GM19467 (cell line): Measurements from ENCODE around the gene RASL10A.
"Not testable (repeated sequence)": the region's sequence is repeated elsewhere in the genome, so short reads cannot be mapped to it uniquely, and the experiment has no call there.

Experiments used
- ATAC-seq: cut with Tn5 transposase; IDR thresholded peaks from one replicate; pipeline ENCODE4 v1.9.1; 2021; ENCODE audit warnings: mild to moderate bottlenecking, moderate library complexity; ENCODE audit not compliant: unreplicated experiment

RASL10A gene

GRCh38 chr22:29315286-29316140 lies at the start of gene RASL10A:
Gene RASL10A (minus strand): TSS chr22:29315697. CDS start chr22:29315246, 451 bp downstream.
- ATAC-seq, result no peak

GRCh38 chr22:29359469-29359868 lies 44.0 kb upstream of the RASL10A start:
- no peak for ATAC-seq

DNA sequence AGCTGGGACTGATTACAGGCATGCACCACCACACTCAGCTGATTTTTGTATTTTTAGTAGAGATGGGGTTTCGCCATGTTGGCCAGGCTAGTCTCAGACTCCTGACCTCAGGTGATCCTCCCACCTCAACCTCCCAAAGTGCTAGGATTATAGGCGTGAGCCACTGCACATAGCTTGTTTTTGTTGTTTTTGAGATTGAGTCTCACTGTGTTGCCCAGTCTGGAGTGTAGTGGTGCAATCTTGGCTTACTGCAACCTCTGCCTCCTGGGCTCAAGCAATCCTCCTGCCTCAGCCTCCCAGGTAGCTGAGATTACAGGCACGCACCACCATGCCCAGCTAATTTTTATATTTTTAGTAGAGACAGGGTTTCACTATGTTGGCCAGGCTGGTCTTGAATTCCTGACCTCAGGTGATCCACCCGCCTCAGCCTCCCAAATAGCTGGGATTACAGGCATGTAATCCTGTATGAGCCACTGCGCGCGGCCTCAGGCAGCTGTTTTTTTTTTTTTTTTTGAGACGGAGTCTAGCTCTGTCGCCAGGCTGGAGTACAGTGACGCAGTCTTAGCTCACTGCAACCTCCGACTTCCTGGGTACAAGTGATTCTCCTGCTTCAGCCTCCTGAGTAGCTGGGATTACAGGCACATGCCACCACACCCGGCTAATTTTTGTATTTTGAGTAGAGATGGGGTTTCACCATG lies 41.8 kb upstream of the RASL10A start:
- not testable (repeated sequence) for ATAC-seq

DNA sequence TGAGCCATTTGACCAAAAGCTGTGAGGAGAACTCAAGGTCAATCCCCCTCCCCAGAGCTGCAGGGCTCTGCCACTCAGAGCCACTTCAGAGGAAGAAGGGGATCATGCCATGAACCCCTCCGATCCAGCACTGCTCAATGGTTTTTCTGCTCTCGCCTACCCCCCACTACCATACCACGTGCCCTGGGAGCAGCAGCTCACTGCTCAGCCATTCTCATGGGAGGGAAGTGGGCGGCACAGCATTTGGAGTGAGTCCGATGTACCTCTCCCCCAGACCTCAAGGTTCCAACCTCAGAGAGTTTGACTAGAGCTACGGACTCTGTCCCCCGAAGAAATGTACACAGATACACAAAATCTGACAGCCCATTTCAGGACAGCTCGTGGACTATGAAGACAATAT lies 38.4 kb upstream of the RASL10A start:
- ATAC-seq, result no peak

DNA sequence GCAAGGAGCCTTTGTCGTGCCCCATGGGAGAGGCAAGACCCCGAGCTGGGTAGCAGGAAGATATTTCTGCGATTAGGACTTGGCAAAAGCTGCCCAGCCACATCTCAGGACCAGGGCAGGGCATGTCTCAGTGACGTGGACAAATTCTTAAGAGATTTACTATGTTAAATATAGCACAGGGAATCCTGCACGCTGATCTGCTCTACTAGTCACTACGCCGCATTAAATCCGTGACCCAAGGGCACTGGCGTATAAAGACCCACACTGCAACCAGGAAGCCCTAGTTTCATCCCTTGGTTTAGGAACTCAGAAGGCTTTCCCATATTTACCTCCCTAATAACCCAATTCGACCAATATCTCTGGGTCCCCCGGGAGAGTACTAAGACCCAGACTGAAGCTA lies 37.8 kb upstream of the RASL10A start:
- no peak for ATAC-seq

DNA sequence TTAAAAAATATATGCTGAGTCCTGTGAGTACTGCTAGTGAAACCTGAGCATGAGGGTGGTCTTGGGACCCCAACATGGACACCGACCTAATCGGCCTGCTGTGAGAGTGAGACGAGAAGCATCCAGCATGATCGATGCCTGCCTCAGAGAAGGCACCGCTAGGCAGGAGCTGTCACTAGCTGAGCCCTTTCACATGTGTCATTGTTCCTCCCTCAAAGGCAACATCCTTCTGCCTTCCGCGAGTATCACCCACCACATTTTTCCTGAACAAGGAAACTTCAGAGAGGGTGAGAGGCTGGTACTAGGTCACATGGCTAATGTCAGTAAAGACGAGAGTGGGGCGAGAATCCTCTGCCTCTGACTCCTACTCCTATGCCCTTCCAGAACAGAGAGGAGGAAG lies 37.3 kb upstream of the RASL10A start:
- no peak for ATAC-seq

DNA sequence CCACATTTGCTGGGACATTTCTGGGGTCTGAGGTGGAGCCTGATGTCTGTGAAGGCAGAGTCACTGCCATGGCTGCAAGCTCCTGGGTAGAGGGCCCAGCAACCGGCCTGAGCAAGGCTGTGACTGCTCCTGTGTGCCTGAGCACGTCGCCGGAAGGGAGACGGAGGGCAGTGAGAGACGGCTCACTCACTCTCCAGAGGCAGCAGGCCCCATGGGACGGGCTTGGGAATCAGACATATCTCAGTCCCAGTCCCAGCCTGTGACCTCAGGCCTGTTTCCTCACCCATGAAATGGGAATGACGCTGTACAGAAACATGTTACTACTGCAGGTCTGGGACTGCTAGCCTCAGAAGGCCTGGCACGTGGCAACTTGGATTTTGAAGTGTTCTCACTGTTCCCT lies 36.4 kb upstream of the RASL10A start:
- ATAC-seq, result no peak

DNA sequence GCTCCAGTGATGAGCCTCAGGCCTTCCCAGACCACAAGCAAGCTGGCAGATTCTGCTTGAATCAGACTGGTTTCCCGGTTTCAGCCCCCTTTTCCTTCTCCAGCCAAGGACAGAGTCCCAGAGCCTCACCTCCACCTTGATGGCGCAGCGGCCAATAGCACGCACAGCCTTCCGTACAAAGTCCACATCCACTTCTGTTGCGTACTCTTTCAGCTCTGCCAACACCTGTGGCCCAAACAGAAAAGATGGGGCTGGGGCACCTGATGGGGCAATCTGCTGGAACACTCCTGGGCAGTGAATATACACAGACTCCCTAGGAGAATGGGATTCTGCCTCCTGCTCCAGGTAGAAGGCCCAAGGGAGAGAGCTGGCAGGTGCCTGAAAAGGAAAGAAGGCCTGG lies 35.5 kb upstream of the RASL10A start:
- no peak for ATAC-seq

DNA sequence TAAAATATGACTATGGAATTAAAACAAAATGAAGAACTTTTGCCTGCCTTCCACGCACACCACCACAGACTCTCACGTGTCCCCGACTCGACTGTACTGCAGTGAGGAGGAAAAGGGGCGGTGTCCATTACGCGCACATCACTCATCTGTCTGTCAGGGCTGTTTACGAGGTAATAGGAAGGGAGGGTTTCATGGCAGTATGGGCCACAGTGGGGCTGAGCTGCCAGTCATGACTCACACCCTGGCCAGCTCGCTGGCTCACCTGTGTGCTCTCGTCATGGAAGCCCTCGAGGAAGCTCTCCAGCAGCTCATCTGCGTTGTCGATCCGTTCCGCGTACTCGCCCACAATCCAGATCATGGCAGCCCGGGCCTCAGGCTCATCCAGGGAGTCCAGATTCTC lies 33.5 kb upstream of the RASL10A start:
- ATAC-seq, result no peak

GRCh38 chr22:29348041-29348440 lies 32.5 kb upstream of the RASL10A start:
- ATAC-seq, result no peak

DNA sequence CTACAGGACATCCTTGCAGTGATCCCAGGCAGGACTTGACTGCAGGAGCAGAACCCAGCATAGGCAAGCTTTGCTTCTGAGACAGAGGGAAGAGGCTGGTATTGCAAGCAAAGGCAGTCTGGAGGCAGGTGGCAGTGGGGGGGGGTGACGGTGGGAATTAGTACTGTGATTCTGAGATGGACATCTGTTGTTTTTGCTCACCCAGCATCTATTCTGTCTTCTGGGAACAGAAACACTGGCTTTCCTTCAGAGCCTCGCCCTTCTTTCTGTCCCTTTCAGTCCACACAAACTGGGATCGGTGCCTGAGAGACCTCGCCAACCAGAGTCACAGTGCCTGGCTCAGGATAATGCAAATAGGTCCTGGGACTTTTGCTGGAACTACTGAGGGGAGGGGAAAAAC lies 31.2 kb upstream of the RASL10A start:
- ATAC-seq, result no peak

DNA sequence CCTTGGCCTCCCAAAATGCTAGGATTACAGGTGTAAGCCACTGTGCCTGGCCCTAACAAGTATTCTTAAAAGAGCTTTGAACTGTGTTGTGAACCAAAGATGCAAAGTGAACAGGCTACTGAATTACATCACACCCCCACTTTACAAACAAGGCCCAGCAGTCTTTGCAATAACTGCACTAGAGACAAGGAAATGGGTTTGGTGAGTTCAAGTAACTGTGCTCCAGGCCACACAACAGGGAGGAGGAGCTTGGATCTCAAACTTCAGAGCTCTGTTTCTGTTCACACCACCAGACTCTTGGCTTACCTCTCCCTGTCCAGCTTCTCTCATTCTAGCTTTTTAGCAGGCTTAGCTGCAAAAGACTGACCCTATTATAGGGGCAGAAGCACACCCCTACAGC lies 30.4 kb upstream of the RASL10A start:
- no peak for ATAC-seq

DNA sequence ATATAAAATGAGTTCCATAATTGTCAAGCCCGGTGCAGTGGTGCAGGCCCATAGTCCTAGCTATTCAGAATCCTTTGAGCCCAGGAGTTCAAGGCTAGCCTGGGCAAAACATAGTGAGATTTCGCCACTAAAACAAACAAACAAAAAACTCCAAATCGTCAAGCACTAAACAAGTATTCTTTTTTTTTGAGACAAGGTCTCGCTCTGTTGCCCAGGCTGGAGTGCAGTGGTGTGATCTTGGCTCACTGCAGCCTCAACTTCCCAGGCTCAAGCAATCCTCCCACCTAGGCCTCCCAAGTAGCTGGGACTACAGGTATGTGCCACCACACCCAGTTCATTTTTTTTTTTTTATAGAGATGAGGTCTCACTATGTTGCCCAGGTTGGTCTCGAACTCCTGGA lies 29.4 kb upstream of the RASL10A start:
- ATAC-seq, result not testable (repeated sequence)

DNA sequence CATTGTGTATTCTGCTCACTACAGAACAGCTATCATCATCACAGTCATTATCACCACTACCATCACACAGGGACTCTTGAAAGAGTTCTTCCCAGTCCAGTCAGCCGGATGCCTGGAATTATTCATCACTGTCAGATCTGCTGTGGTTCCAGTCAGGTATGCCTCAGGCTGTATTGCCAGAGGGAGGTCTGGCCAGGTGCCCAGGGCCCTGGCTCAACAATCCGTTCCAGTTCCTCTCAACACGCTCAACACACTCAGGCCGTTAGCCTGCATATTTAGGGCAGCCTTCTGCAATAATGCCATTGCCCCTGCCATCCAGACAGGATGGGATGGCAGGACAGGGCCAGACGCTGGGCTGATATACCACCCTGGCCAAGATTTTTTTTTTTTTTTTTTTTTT lies 28.6 kb upstream of the RASL10A start:
- no peak for ATAC-seq

GRCh38 chr22:29343313-29343805 lies 27.9 kb upstream of the RASL10A start:
- ATAC-seq, result no peak

DNA sequence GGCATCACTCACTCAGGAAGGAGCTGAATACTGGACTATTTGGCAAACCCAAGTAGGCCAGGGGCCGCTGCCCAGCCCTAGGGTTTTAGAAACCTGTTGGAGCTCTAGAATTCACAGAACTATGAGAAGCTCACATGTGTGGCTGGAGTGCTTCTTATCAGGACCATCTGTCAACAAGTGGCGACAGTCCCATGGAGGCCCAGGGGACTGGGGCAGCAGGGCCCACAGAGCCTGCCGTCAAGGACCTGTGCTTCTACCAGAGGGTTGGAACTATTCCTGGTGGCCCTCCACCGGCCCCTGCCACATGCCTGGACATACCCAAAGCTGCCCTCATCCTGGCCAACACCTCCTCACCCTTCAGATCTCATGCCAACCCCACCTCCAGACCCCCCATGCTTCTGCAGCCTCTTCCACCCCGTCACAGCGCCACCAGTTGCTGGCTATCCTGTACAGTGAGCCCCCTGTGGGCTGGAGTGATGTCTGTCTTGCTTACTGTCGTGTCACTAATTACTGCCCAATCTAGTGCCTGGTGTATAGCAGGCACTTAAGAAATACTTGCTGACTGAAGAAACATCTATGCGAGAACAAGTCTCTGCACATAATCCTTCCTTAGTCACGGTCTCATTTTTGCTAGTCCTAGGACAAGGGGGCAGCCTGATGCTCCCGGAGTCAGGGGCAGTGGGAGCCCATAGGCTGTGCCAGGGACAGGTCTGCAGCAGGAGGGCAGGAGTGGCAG lies 27.2 kb upstream of the RASL10A start:
- no peak for ATAC-seq

- ATAC-seq, result no peak
Observed at GRCh38 chr22:29342177-29342576, 26.7 kb upstream of the RASL10A start.

DNA sequence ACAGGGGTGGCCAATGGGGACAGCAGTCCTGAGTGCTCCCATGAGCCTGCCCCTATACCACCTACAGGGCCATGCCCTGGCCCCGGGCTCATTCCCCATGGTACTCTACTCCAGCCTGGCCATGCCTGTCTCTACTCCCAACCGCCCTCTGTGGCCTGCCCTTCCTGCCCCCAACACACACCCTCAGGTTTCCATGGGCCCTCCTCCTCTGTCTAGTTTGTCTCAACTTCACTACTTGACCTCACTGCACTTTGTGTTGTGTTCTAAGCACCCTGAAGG lies 26.3 kb upstream of the RASL10A start:
- ATAC-seq, result no peak

DNA sequence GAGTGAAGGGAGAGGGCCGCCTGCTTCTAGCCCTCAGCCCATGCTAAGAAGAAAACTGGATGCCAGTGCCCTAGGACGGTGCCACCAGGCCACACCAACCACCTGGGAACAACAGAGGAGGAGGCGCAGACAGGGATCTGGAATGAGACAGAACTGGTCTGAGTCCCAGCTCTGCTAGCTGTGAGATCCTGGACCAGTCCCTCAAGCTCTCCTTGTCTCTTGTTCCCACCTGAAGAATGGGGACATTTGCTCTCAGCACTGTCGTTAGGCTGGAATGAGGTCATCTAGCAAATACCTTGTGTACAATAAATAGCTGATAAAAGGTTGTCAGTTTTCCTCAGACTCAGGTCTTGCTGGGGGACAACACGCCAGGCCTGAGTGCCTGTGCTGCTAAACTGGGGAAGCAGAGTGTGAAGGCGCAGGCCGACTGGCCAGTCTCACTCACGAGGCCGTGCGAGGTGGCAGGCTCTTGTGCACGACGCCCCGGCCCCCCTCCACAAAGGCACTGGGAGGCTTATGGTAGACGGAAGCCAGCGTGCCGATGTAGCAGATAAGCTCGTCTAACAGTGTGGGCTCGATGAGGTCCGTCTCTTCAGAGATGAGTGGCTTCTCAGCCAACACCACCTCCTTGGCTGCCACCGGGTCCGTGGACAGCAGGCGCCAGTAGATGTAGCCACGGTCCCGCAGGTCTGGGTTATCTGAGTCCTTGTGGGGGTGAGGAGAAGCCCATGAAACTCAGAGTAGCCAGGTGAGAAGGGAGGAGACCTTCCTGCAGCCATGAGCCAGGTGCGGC lies 25.8 kb upstream of the RASL10A start:
- ATAC-seq, result no peak

DNA sequence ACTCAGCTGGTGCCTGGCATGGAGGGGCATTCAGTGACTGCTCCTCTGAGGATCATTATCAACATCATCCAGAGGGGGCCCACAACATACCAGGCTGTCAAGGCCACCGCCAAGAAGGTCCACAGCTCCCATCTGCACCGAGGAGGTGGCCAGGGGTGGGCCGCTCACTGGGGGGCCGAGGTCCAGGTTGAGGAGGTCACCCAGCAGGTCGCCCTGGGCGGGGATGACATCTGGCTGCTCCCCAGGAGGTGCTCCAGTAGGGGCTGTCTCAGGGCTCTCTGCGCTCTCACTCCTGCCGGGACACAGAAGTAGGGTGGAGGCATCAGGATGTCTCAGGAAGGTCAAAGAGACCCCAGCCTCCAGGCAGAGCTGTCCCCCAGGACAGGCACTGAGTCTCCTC lies 25.1 kb upstream of the RASL10A start:
- no peak for ATAC-seq
